HG03442 (cell line): ENCODE data around the gene ITFG2.

Experiments used
- ATAC-seq: cut with Tn5 transposase; IDR thresholded peaks from one replicate; pipeline ENCODE4 v1.9.1; 2021; ENCODE audit warnings: mild to moderate bottlenecking, moderate library complexity; ENCODE audit not compliant: unreplicated experiment

ITFG2 gene

DNA sequence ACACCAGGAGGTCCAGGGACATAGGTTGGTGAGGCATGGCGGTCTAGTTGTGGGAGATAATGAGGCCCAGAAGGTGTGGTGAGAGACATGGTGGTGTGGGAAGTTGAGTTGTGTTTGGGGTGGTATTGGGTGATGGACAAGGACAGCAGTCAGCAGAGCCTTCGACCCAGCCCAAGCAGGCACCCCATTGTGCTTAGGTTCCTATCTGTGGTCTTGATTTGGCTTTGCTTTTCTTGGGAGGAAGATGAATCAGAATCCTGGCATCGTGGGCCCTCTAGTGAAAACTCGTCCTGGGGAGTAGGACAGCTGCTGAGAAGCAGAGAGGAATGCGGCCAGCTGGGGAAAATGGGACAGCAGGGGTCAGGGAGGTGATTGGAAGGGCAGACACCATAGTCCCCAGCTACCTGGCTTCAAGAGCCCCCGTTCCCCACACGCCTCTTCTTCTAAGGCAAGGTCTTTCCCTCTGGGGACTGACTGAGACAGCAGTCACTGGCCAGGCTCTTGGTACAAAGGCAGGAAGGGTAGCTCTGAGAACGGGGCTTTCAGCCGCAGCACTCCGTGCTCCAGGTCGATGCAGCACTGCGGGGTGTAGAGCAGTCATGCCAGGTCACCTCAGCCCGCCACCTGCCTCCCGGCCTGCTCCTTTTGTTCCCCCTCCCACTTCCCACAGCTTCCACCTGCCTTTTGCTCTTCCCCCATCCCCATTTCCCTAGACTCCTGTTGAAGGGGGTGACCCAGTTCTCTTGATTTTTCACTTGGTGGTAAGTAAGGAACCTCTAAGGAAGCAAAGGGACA lies 14.4 kb downstream of the ITFG2 start:
- no peak for ATAC-seq

DNA sequence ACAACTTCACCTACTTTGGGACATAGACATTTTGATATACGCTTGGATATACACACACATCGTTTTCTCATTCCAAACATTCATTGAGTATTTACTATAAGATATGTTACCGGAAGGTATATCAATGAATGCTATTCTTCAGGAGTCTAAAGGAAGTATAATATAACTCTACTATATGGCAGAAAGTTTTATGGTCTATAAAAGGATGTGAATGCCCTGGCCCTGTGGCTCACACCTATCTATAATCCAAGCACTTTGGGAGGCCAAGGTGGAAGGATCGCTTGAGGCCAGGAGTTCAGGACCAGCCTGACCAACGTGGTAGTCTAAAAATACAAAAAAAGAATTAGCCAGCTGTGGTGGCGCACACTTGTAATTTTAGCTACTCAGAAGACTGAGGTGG lies 16.8 kb downstream of the ITFG2 start:
- no peak for ATAC-seq

DNA sequence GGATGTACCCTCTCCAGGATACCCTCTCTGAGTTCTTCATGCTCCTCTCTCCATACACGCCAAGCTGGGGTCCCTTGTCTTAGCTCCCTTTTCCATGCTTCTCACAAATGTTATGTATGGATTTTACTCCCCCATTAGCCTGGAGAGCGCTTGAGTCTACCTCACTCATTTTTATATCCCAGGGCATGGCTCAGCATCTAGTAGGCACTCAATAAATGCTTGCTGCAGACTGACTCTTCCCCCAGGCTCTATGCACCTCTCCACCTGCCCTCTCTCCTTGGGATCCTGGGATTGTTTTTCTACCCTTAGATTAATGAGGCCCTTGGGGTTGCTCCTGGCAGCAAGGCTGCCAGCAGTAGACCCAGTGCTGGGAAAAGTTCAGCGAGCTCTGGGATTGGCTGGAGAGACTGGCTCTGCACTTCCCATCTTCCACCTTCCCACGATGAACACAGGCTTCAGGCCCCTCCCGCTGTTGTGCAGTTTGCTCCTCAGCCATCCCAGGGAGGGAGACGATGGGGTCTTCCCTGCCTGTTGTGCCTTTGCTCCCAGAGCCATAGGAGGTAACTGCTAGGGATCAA lies 20.2 kb downstream of the ITFG2 start:
- no peak for ATAC-seq

DNA sequence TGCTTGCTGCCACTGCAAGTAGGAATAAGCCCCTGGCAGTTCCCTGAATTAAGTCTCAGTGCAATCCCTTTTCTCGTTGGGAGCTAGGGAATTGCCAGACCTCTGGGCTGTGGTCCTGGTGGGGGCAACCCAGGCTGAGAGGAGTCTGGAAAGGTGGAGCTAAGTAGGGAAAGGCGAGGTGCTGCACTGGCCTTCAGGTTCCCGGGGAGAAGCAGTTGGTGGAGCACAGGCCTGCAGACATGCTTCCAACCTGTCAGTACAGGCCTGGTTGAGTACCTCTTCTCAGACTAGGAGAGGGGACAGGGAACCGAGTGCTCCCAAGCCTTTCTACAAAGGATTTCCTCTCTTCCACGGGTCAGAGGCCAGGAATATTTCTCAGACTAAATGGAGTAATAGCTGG lies 20.9 kb downstream of the ITFG2 start:
- no peak for ATAC-seq

DNA sequence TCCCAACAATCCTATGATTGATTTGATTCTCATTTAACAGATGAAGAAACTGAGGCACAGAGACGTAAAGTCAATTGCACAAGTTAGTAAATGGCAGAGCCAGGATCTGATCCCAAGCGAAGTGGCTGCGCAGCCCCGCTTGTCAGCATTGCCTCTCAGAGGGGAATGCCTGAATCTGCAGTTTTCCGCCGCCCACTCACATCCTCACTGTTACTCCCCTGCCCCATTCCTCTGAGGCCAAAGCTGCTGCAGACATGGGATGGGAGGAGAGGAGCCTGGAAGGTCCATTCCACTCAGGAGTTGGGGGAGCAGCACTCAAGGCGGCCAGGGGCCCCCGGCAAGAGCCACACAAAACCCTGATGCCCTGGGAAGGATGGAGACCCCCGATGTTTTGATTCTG lies 21.3 kb downstream of the ITFG2 start:
- no peak for ATAC-seq

DNA sequence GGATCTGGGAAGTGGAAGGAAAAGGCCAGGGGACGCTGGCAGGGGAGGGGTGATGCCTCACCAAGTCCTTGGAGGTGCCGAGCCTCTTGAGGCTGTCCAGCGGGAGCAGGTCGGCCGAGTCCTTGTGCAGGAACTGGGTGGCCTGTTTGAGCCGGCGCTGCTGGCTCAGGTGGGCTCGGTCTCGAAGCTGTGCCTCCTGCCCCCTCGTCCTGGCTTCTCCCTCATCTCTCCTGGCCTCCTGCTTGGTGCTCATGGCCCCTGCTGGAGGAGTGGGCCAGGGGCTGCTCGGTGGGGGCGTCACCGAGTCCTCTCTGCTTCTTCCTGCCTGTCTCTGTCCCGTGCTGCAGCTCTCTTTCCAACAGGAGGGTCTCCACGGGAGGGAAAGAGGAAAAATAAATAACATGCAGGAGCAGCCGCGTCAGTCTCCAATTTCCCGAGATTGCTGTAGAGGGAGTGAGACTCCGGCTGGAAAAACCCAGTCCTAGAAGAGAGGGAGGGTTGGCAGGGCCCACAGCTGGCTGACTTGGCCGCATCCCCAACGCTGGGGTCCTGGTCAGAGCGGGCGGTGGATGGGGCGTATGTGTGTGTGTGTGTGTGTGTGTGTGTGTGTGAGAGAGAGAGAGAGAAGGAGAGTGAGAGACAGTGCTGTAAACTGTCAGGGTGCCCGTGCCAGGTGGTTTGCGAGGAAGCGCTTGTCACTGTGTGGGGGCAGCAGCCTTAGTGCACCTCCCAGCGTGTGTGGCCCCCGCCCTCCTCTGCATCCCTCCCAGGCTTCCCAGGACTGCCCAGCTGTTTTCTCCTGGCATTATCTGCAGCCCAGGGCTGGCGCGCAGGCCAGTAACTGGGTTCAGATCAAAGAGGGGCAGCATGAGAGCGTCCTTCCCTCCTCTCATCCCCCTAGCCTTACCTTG lies 22.4 kb downstream of the ITFG2 start, which contains the start of gene NRIP2:
TSS of gene NRIP2 (minus strand) at position 455 of the 911 bp plus-strand sequence. CDS start at position 403, 52 bp downstream.
- ATAC-seq = no peak

DNA sequence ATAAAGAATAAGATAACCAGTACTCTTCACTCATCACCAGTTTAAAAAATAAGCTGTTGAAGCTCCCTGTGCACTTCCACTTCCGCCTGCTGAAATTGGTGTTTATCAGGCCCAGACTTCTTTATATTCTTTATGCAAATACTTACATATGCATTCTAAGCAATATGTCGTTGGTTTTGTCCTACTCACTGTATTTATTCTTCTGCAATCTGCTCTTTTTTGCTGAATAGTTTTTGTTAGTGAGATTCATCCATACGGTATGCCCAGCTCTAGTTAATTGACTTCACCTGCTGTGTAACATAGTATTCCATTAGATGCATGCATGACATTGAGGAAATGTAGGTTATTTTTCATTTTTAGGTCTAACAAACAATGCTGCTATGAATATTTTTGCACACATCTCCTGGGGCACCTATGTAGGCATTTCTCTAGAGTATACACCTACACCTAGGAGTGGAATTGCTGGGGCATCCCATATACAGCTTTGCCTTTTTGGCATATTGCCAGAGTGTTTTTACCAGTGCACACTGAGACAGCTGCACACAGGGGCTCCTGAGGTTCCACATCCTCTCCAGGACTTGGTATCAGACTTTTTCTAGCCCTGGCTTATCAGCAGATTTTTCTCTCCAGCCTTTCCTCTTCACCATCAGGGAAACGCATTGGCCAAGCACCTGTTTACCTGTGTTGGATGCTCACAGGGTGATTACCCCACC lies 23.4 kb downstream of the ITFG2 start:
- no peak for ATAC-seq

DNA sequence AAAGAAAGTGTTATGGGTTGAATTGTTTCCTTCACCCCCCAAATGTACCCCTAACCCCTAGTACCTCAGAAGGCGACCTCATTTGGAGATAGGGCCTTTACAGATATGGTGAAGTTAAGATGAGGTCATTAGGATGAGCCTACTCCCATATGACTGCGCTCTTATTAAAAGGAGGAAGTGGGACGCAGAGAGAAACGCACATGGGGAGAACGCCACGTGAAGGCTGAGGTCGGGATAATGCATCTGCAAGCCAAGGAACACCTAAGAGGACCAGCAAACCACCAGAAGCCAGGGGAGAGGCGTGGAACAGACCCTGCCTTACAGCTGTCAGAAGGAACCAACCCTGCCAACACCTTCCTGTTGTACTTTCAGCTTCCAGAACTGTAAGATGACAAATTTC lies 24.1 kb downstream of the ITFG2 start:
- no peak for ATAC-seq

DNA sequence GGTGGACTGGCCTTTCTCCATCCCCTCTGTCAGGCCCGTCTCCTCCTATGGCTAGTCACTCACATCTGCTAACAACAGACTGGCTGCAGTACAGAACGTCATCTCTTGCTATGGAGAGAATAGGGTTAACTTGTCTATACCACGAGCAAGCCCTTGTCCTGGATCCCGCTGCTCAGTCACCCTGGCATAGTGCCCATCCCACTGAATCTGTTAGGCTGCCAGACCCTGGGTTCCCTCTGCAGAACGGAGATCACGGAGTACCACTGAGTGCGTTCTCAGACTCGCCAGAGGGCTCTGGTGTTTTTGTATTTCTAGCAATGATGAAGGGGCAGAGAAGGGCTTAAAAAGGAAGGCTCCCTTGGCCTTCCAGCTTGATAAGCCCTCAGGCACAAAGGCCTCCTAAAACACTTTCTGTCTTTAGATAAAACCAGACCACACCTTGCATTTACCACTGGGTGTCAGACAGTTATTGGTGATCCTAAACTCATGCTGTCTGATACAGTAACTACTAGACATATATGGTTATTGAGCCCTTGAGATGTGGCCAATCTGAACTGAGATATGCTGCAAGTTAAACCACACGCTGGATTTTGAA lies 28.7 kb downstream of the ITFG2 start:
- no peak for ATAC-seq

DNA sequence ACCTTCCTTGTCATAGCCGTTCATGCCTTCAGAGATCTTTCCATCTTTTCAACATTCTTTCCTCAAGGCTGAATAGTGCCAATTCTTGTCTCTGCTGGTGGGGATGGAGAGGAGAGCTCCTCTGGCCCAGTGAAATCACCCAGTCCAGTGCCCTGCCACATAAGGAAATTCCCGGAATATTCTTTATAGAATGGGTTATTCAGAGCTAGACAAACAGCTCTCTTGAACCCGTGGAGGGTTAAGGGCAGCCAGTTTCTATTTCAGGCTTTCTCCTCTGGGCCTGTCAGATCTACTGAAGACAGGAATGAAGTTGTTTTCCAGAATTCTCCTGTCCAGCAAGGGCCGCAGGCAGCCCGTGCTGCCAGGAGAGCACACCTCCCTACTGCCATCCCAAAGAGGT lies 30.5 kb downstream of the ITFG2 start:
- no peak for ATAC-seq

DNA sequence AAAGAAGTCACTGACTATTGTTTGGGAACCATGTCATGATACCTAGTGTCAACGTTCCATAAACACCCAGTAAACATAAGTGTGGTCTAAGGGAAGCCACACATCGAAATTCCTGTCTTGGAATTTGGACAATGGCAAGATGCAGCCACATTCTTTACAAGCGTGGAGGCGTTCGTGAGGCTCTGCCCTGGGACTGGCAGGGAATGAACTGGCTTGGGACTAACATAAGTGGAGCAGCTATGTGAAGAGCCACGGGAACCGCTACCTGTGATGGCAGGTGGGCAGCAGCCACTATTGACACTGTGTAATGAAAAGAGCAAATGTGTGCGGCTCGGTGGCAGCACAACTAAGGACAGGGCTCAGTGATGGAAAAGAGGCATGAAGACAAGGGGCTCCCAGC lies 32.3 kb downstream of the ITFG2 start:
- no peak for ATAC-seq

DNA sequence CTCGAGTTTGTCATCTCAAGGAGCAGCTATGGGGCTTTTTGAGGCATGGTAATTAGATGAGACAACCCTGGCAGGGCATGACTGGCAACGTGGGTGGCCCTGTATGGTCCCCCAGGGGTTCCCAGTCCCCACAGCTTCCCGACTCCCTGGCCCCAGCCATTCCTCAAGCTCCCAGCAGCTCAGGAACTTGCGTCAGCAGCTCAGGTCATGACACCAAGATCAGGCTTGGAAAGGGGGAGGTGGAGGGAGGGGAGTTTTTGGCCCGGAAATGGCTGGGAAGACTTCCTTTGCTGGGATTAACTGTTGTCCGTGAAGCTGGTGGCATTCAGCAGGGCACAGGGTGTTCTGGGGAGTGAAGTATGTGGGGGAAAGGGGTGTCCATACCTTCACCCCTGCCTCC lies 32.8 kb downstream of the ITFG2 start:
- ATAC-seq = no peak

DNA sequence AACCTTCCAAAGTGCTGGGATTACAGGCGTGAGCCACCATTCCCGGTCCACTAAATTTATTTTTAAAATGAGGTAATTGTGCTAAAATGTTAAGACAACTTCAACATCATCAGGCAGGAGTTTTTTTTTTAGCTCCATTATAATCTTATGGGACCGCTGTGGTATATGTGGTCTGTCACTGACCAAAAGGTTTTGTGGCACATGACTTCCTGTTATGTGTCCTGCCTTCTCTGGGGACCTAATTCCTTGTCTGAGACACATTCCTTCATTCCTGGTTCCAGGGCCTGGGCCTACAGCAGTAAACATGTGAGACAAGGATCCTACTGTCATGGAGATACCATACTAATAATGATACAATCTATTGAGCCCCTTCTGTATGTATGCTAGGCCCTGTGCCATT lies 39.5 kb downstream of the ITFG2 start:
- ATAC-seq = no peak

DNA sequence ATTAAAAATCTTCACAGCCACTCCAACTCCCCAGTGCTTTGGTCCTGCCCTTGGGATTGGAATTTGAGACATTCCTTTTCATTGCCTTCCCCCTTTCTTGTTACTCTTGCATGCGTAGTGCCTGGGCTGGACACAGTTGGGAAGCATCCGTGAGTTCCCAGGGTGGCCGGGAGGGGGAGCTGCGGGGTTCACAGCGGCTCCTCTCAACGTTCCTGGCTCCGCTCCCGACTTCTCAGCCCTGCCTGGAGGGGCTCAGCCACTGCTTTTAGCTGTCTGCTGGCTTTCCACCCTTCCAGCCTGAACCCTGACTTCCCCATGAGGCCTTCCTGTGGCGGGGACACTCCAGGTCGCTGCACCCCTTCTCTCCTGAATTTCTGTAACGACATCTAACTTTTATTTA lies 41.2 kb downstream of the ITFG2 start:
- ATAC-seq = no peak

DNA sequence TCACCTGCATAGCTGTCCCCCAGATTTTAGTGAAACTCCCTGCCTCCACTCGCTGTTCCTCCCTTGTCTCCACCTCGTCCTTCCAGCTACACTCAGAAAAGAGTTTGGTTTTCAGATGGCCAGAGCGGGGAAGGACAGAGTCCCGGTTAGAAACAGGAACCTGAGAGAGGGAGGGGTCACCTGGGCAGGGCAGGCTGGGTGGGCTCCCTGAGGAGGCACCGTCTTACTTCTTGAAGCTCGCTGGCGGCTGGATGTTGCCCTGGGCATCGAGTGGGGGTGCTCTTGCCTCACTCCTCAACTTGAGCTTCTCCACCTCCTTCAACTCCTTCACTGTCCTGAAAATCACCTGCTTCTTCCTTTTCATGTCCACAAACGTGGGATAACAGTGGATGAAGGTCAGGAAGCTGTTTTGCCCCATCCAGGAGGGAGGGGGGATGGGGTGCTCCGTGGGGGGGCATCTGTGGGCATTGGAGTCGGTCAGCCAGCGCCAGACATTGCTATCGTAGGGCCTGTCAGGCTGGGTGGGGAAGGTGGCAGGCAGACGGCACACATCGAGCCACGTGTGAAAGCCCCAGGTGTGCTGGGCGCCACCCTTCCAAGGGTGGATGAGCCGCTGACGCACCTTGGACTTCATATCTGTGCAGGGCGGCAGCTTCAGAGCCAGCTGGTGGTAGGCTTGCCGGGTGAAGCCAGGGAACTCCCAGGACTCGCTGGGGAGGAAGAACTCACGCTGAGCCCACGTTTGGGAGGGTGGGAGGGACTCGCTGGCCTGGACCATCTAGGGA lies 42.4 kb downstream of the ITFG2 start:
- ATAC-seq = no peak

DNA sequence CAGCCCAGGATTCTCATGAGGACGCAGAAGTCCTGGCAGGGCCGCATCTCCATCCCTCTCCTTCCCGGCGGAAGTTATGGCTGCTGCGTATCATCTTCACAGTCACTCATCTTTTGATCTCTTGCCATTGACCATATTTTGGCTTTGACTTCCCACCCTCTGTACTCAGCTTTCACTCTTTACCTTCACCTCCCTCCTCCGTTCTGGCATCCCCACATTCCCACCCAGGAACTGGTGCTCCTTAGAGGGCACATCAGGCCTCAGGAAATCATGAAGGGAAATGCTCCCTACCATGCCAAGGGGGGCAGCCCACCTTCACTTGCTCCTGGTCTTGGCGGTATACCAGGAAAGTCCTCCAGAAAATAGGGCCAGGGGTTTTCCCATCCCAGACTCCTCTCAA lies 43.1 kb downstream of the ITFG2 start:
- ATAC-seq = no peak

DNA sequence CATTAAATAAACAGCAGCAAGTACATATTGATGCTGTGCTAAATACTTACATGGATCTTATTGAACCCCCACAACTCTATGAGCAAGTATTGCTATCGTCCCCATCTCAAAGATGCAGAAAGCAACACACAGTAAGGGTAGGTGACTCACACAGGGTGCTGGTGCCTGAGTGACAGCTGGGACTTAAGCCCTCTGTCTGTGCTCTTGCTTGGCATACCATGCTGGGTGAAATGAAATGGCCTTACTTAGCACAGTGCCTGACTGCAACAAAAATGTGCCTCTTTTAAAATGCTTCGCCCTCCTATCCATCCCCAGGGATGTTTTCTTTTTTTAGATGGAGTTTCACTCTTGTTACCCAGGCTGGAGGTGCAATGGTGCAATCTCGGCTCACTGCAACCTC lies 43.6 kb downstream of the ITFG2 start:
- no peak for ATAC-seq

DNA sequence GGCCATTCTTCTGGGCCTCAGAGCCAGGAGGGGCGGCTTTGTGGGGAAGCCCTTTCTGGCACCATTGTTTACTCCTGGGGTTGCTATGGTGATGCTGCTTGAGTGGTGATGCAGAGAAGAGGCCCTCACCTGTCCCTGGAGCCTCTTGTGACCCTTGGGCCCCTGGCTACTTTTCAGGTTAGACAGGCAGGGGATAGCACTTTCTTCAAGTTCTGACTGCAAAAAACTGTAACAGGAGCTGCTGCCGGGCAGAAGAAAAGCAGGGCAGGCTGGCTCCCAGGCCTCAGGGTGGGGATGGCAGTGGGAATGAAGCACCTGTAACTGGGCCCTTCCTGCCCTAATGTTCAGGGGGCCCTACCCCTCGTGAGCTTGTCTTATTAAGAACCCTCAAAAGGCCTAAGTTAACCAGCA lies 44.6 kb downstream of the ITFG2 start, which contains the start of gene TEX52:
TSS of gene TEX52 (minus strand) at position 19 of the 411 bp plus-strand sequence. CDS start at position 6, 13 bp downstream.
- no peak for ATAC-seq

DNA sequence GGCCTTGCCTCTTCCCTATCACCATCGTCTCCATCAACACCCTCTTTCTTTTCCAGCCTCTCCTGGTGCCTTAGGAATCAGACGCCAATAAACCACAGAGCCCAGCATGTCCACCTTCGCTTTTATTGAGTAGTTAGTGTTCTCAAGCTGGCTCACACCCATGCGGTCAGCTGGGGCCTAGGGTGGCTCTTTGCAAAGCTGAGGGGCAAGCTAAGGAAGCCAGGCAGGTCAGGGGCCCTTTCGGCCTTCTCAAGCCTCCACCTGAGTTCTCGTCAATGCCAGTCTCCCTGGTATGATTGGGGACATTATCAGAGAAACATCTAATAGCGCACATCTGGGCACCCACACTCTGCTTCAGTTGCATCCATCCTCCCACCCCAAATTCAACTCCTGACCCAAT lies 45.1 kb downstream of the ITFG2 start:
- ATAC-seq = no peak

DNA sequence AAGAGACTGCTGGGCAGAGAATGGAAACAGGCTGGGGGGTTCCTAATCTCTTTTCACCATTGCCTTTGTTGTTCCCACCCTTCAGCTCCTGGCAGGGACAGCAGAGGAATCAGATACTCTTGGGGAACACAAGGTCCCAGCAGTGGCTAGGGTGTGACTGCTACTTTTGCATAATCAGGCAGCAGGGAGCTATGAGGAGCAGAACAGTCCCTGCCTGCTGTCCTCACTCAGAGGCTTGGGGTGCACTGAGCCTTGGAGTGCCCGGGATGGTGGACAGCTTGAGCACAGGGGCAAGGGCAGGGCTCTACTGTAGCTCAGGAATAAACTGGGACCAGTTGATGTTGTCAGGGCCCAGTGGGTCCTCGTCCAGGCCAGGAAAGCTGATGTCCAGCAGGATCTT lies 45.9 kb downstream of the ITFG2 start:
- no peak for ATAC-seq
